Esophagus squamous epithelium (tissue), 5 donors: Measurements from ENCODE around the gene PAX8. TPM values are rescaled to one million over a fixed set of nuclear protein-coding genes. Genes with fewer than 3 reads are reported as not detected.

ENCODE experiments used
- DNase-seq: peaks from one replicate; lab custom pipeline; 2025; lab: John Stamatoyannopoulos, UW
- H3K27ac ChIP-seq, 4 donors: fragments of 200-600 bp; sonication (generic); one replicate each; pipeline ENCODE4 v1.5.1; 2016 to 2019; ENCODE audit warnings: mild to moderate bottlenecking in 1 of 4
- H3K27me3 ChIP-seq, 4 donors: fragments of 200-600 bp; sonication (generic); 1 replicate in 3 of 4; 2 replicates in 1 of 4; pipeline versions ENCODE4 v1.5.1 to v1.6.0; 2017 to 2021; ENCODE audit warnings: antibody characterized with exemption in 1 of 4
- H3K36me3 ChIP-seq, 3 donors: fragments of 200-600 bp; sonication (generic); one replicate each; pipeline ENCODE4 v1.5.1; 2016 to 2019
- H3K4me1 ChIP-seq, 3 donors: fragments of 200-600 bp; sonication (generic); one replicate each; pipeline ENCODE4 v1.5.1; 2017 to 2019
- H3K4me3 ChIP-seq, 4 donors: fragments of 200-600 bp; sonication (generic); 1 replicate in 3 of 4; 2 replicates in 1 of 4; pipeline ENCODE4 v1.5.1; 2016 to 2019; ENCODE audit warnings: mild to moderate bottlenecking in 2 of 4, moderate library complexity in 1 of 4
- H3K9me3 ChIP-seq, 3 donors: fragments of 200-600 bp; sonication (generic); one replicate each; pipeline ENCODE4 v1.5.1; 2016 to 2019
- CTCF ChIP-seq, 6 experiments: fragments of 450-650 bp in 4 of 6; fragments of 200-600 bp in 2 of 6; sonication (generic) in 2 of 6; IDR thresholded peaks; one replicate each; pipeline ENCODE4 v1.5.1; 2016 to 2019; ENCODE audit warnings: antibody characterized with exemption in 6 of 6, mild to moderate bottlenecking in 4 of 6, moderate library complexity in 4 of 6
- POLR2A ChIP-seq, 4 donors: fragments of 450-650 bp; IDR thresholded peaks; one replicate each; pipeline ENCODE4 v1.6.1; 2017; ENCODE audit warnings: antibody characterized with exemption in 4 of 4, mild to moderate bottlenecking in 4 of 4, moderate library complexity in 3 of 4
- WGBS, 2 donors: methylation state at CpG; one replicate each; pipeline ENCODE4 v1.1.5; 2018; 5-methylcytosine and 5-hydroxymethylcytosine counted together
- intact Hi-C: fragments of 100-400 bp; cut with DNase I; formaldehyde crosslinking; loops from one replicate; pipeline ENCODE4 v1.15.0; 2022
- total RNA-seq, 4 donors: library from RNA; depleted of rRNA; stranded (reverse); fragments of >200 nt; gene quantifications; one replicate each; pipeline ENCODE4 v1.1.0, GENCODE V29; 2016
- donor health status: DM: yes; HTN: yes; CAD: no.

Gene PAX8
- total RNA-seq, 4 donors from 2014 or later = 0.32 to 7.6 (median 2.7) TPM

GRCh38 chr2:113181258-113182051 lies 97.3 kb downstream of the PAX8 start:
- intact Hi-C loops = no loop called here
- DNase-seq = no peak
- WGBS, 2 donors = 42 to 50% methylated on average over 6 to 7 of the region's 8 CpGs
- TF ChIP-seq CTCF (IDR thresholded peaks at IDR 0.05) (no peak), POLR2A (IDR thresholded peaks at IDR 0.05) (no peak)
- Histone ChIP-seq H3K9me3 (no peaks in the 10 kb centered on the region), H3K27me3 (no peaks in the 10 kb centered on the region), H3K36me3 (peaks cover 0 to 29% (median 0%) of the 10 kb centered on the region in 3 donors), H3K27ac (no peak overlapping the region), H3K4me1 (peaks cover 4 to 34% (median 6%) of the 10 kb centered on the region in 3 donors), H3K4me3 (no peak overlapping the region)

GRCh38 chr2:113180131-113180946 lies 98.4 kb downstream of the PAX8 start:
- Histone ChIP-seq H3K4me3 (no peak overlapping the region), H3K36me3 (peaks cover 0 to 28% (median 0%) of the 10 kb centered on the region in 3 donors), H3K27ac (no peak overlapping the region), H3K4me1 (peaks cover 4 to 33% (median 6%) of the 10 kb centered on the region in 3 donors), H3K9me3 (no peaks in the 10 kb centered on the region), H3K27me3 (no peaks in the 10 kb centered on the region)
- WGBS, 2 donors = 68 to 78% methylated on average over 13 to 15 of the region's 17 CpGs
- DNase-seq = no peak
- intact Hi-C loops = no loop called here
- TF ChIP-seq CTCF (IDR thresholded peaks at IDR 0.05) = no peak
- no peak for TF ChIP-seq POLR2A (IDR thresholded peaks at IDR 0.05)

- DNase-seq = no peak
- WGBS, 2 donors = 91 to 94% methylated on average over 8 of the region's 8 CpGs
Measured at GRCh38 chr2:113179446-113180045, 99.2 kb downstream of the PAX8 start.

GRCh38 chr2:113178891-113179290 lies 99.8 kb downstream of the PAX8 start:
- WGBS, 2 donors = 72 to 80% methylated on average over 3 of the region's 4 CpGs
- intact Hi-C loops = no loop called here
- Histone ChIP-seq H3K9me3 (no peaks in the 10 kb centered on the region), H3K4me3 (no peak overlapping the region), H3K27me3 (no peaks in the 10 kb centered on the region), H3K27ac (no peak overlapping the region), H3K36me3 (peaks cover 0 to 26% (median 0%) of the 10 kb centered on the region in 3 donors), H3K4me1 (peaks cover 4 to 29% (median 6%) of the 10 kb centered on the region in 3 donors)
- DNase-seq = no peak
- no peak for TF ChIP-seq CTCF (IDR thresholded peaks at IDR 0.05)
- TF ChIP-seq POLR2A (IDR thresholded peaks at IDR 0.05) = no peak

More at GRCh38 chr2:113179446-113180045, 99.2 kb downstream of the PAX8 start:
- no peak for TF ChIP-seq POLR2A (IDR thresholded peaks at IDR 0.05)
- no peak for TF ChIP-seq CTCF (IDR thresholded peaks at IDR 0.05)
- intact Hi-C loops = no loop called here
- Histone ChIP-seq H3K9me3 (no peaks in the 10 kb centered on the region), H3K36me3 (peaks cover 0 to 28% (median 0%) of the 10 kb centered on the region in 3 donors), H3K4me3 (no peak overlapping the region), H3K27me3 (no peaks in the 10 kb centered on the region), H3K4me1 (peaks cover 4 to 29% (median 6%) of the 10 kb centered on the region in 3 donors), H3K27ac (no peak overlapping the region)
